ENCODE results near the gene ARHGEF26. TPM values are rescaled to one million over a fixed set of nuclear protein-coding genes. Genes with fewer than 3 reads are reported as not detected.

ARHGEF26 gene
- total RNA-seq, 1 experiment from 2014 or later: 13.7 TPM

DNA sequence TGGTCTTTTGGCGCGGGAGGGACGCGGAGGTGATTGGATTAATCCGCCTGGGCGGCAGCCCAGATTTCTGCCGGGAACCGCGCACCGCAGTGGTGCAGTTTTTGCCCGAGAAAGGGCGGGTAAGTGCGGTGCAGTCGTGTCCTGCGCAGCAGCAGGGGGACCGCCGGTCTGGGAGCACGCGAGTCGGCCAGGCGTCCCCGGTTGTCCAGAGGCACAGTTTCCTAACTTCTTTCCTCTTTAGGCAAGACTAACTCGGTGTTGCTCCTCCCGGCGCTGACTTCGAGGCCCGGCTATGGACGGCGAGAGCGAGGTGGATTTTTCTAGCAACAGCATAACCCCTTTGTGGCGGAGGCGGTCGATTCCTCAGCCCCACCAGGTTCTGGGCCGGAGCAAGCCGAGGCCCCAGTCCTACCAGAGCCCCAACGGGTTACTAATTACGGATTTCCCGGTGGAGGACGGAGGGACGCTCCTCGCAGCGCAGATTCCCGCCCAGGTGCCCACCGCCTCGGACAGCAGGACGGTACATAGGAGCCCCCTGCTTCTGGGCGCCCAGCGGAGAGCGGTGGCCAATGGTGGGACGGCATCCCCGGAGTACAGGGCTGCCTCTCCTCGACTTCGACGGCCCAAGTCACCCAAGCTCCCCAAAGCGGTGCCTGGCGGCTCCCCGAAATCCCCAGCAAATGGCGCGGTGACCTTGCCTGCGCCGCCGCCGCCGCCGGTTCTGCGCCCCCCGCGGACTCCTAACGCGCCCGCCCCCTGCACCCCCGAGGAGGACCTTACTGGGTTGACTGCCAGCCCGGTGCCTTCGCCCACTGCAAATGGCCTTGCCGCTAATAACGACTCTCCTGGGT, 736 bp downstream of the ARHGEF26 start:
- H3K23ac ChIP-seq (ENCODE audit: insufficient read length, low read depth, low read length): no peak overlapping the region

More for the DNA sequence above, 736 bp downstream of the ARHGEF26 start:
- H4K5ac ChIP-seq (ENCODE audit: insufficient read length, low read depth, low read length): no peak overlapping the region
- no peak overlapping the region for H2AK5ac ChIP-seq (ENCODE audit: insufficient read length, low read length)
- H3K14ac ChIP-seq (ENCODE audit: insufficient read depth, low read length): peak overlapping the region; percentile 90
- H3K27me3 ChIP-seq (ENCODE audit: insufficient read depth, low read length): peaks cover 6% of the 10 kb centered on the region; the same call in 1 of the 2 replicates
- H3K23me2 ChIP-seq (ENCODE audit: insufficient read length, low read depth, low read length, poor library complexity, severe bottlenecking): peaks cover 22% of the 10 kb centered on the region
- H4K91ac ChIP-seq (ENCODE audit: insufficient read length, low read depth, low read length): no peak overlapping the region
- peak overlapping the region; percentile 71 for H3K9ac ChIP-seq (ENCODE audit: extremely low read depth, insufficient read length, low read length)
- WGBS (ENCODE audit: extremely low coverage, insufficient read length, low lambda C conversion rate): no CpG with 5 or more reads among the region's 76 CpGs
- H3K79me1 ChIP-seq (ENCODE audit: insufficient read depth, low read depth, low read length, poor library complexity, severe bottlenecking): no peaks in the 10 kb centered on the region
- no peak overlapping the region for H2BK20ac ChIP-seq (ENCODE audit: low read depth, low read length, poor library complexity, severe bottlenecking)
- peaks cover 0 to 3% (median 0%) of the 10 kb centered on the region in 3 experiments; a peak in 3 of 7 replicates for H3K36me3 Mint-ChIP-seq (ENCODE audit: insufficient read depth in 1 of 3, low read depth in 3 of 3)
- H3K4me1 Mint-ChIP-seq: peaks cover 34% of the 10 kb centered on the region in 2 experiments
- no peak overlapping the region for H3K4ac ChIP-seq (ENCODE audit: low read depth, low read length)
- H2AFZ ChIP-seq (ENCODE audit: low read length): no peak overlapping the region
- H3K9me3 Mint-ChIP-seq: no peaks in the 10 kb centered on the region; a peak in 1 of 5 replicates
- TF ChIP-seq, protein P1, sequence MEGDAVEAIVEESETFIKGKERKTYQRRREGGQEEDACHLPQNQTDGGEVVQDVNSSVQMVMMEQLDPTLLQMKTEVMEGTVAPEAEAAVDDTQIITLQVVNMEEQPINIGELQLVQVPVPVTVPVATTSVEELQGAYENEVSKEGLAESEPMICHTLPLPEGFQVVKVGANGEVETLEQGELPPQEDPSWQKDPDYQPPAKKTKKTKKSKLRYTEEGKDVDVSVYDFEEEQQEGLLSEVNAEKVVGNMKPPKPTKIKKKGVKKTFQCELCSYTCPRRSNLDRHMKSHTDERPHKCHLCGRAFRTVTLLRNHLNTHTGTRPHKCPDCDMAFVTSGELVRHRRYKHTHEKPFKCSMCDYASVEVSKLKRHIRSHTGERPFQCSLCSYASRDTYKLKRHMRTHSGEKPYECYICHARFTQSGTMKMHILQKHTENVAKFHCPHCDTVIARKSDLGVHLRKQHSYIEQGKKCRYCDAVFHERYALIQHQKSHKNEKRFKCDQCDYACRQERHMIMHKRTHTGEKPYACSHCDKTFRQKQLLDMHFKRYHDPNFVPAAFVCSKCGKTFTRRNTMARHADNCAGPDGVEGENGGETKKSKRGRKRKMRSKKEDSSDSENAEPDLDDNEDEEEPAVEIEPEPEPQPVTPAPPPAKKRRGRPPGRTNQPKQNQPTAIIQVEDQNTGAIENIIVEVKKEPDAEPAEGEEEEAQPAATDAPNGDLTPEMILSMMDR (conservative IDR thresholded peaks at IDR 0.05): no peak
- no peaks in the 10 kb centered on the region for H3K9me3 ChIP-seq (ENCODE audit: control insufficient read depth, low read depth, low read length)
- no peak overlapping the region for H3K27ac ChIP-seq (ENCODE audit: insufficient read length, low read depth, low read length)
- H2BK15ac ChIP-seq (ENCODE audit: low read depth, low read length): no peak overlapping the region; the same call in 1 of the 2 replicates
- H3K27me3 Mint-ChIP-seq (ENCODE audit: low read depth): peaks cover 43% of the 10 kb centered on the region
- 0 out of 7 replicates have a peak overlapping the region, but pooled peaks of 1 of the 3 experiments have one; percentile 34 for H3K27ac Mint-ChIP-seq
- peak; percentile 46 for DNase-seq
- H3K79me2 ChIP-seq (ENCODE audit: insufficient read depth, low read length): no peaks in the 10 kb centered on the region; the same call in 1 of the 2 replicates
- H2BK120ac ChIP-seq (ENCODE audit: low read depth, low read length, poor library complexity, severe bottlenecking): no peak overlapping the region
- peak overlapping the region; percentile 84 to 85 for H3K4me3 Mint-ChIP-seq
- no peak overlapping the region for H4K8ac ChIP-seq (replicated peaks; ENCODE audit: insufficient read length, low read depth, low read length)
- H3K4me1 ChIP-seq (ENCODE audit: insufficient read depth, low read length): no peaks in the 10 kb centered on the region
- no peaks in the 10 kb centered on the region for H4K20me1 ChIP-seq (ENCODE audit: control insufficient read depth, insufficient read depth, insufficient read length)
- no peak overlapping the region for H2BK12ac ChIP-seq (ENCODE audit: insufficient read length, low read depth, low read length)
- peak overlapping the region; percentile 84 for H3K18ac ChIP-seq (ENCODE audit: insufficient read length, low read depth, low read length)
- no peak overlapping the region for H2BK5ac ChIP-seq (ENCODE audit: insufficient read length, low read length)
- peak overlapping the region; percentile 96 for H3K4me2 ChIP-seq (ENCODE audit: insufficient read depth, insufficient read length, low read length)
- no peak overlapping the region for H3T11ph ChIP-seq (ENCODE audit: low read length)
- no peak overlapping the region for H3K56ac ChIP-seq (ENCODE audit: insufficient read length, low read depth, low read length)

Data from H9 (cell line).